CD4-positive, alpha-beta T cell treated with Interleukin-4 for 1 hour (primary cell): ENCODE results near the gene TCF7L2.

ENCODE experiments used
- DNase-seq, 2 donors: peaks; one replicate each; pipeline ENCODE4 v3.0.0-alpha.2; 2020 to 2022

TCF7L2 gene

GRCh38 chr10:113187063-113187777, 237.2 kb downstream of the TCF7L2 start:
- no peak for DNase-seq

GRCh38 chr10:113199459-113199858, 249.4 kb downstream of the TCF7L2 start:
- DNase-seq = no peak

GRCh38 chr10:113202011-113202410, 252.0 kb downstream of the TCF7L2 start:
- DNase-seq = no peak

- DNase-seq = no peak
Observed at GRCh38 chr10:113207924-113208323, 257.9 kb downstream of the TCF7L2 start.

- no peak for DNase-seq
Observed at GRCh38 chr10:113213035-113213434, 263.0 kb downstream of the TCF7L2 start.

- DNase-seq = no peak
Observed at GRCh38 chr10:113214331-113214730, 264.3 kb downstream of the TCF7L2 start.

GRCh38 chr10:113216102-113216501, 266.1 kb downstream of the TCF7L2 start:
- DNase-seq = no peak
